HEK293T (cell line): Measurements from ENCODE around the gene B9D2.

Source experiments
- CTCF ChIA-PET: fragments of 350-600 bp; formaldehyde crosslinking; extraction: SDS; loops from one replicate; lab custom pipeline; 2021; ENCODE audit warnings: antibody characterized with exemption, inconsistent platforms; lab: Yijun Ruan, JAX
- POLR2A ChIA-PET: fragments of 350-600 bp; formaldehyde crosslinking; extraction: SDS; loops from one replicate; lab custom pipeline; 2020; ENCODE audit warnings: antibody characterized with exemption, inconsistent platforms; lab: Yijun Ruan, JAX
- DNase-seq: peaks from one replicate; pipeline ENCODE4 v3.0.0; 2012; ENCODE audit warnings: mixed read lengths; ENCODE audit errors: extremely low spot score
- ARNT ChIP-seq: fragments of 450-650 bp; IDR thresholded peaks from 2 replicates; pipeline ENCODE4 v1.6.1; 2017; ENCODE audit warnings: mild to moderate bottlenecking
- BHLHE40 ChIP-seq: fragments of 450-650 bp; IDR thresholded peaks from 2 replicates; pipeline ENCODE4 v1.6.1; 2016; ENCODE audit warnings: mild to moderate bottlenecking, moderate library complexity, borderline replicate concordance
- CTBP1 ChIP-seq: fragments of 450-650 bp; IDR thresholded peaks from 2 replicates; pipeline ENCODE4 v1.6.1; 2016; ENCODE audit warnings: borderline replicate concordance
- ELF4 ChIP-seq: fragments of 450-650 bp; IDR thresholded peaks from 2 replicates; pipeline ENCODE4 v1.6.1; 2017; ENCODE audit warnings: antibody characterized with exemption
- FOXA1 ChIP-seq: fragments of 450-650 bp; IDR thresholded peaks from 2 replicates; pipeline ENCODE4 v1.6.1; 2016; ENCODE audit warnings: mild to moderate bottlenecking
- FOXK2 ChIP-seq: fragments of 450-650 bp; IDR thresholded peaks from 2 replicates; pipeline ENCODE4 v1.6.1; 2016; ENCODE audit warnings: mild to moderate bottlenecking
- FOXM1 ChIP-seq: fragments of 450-650 bp; IDR thresholded peaks from 2 replicates; pipeline ENCODE4 v1.6.1; 2017; ENCODE audit warnings: mild to moderate bottlenecking, borderline replicate concordance
- HDGF ChIP-seq: fragments of 450-650 bp; IDR thresholded peaks from 2 replicates; pipeline ENCODE4 v1.6.1; 2017; ENCODE audit warnings: antibody characterized with exemption, borderline replicate concordance
- L3MBTL2 ChIP-seq: fragments of 450-650 bp; conservative IDR thresholded peaks from 2 replicates; pipeline ENCODE4 v1.6.1; 2016; ENCODE audit warnings: mild to moderate bottlenecking
- LEF1 ChIP-seq: fragments of 450-650 bp; IDR thresholded peaks from 2 replicates; pipeline ENCODE4 v1.6.1; 2017; ENCODE audit warnings: mild to moderate bottlenecking, borderline replicate concordance
- NFRKB ChIP-seq: fragments of 450-650 bp; IDR thresholded peaks from 2 replicates; pipeline ENCODE4 v1.6.1; 2016; ENCODE audit warnings: mild to moderate bottlenecking, moderate library complexity
- SP1 ChIP-seq: fragments of 450-650 bp; IDR thresholded peaks from 2 replicates; pipeline ENCODE4 v1.6.1; 2017
- SUZ12 ChIP-seq: fragments of 450-650 bp; IDR thresholded peaks from 2 replicates; pipeline ENCODE4 v1.6.1; 2016; ENCODE audit warnings: mild to moderate bottlenecking
- TARDBP ChIP-seq: fragments of 450-650 bp; IDR thresholded peaks from 2 replicates; pipeline ENCODE4 v1.6.1; 2016
- ZNF384 ChIP-seq: fragments of 450-650 bp; IDR thresholded peaks from 2 replicates; pipeline ENCODE4 v1.6.1; 2016
- TF ChIP-seq, protein P1 (sequence below): fragments of 450-650 bp; IDR thresholded peaks from 2 replicates; pipeline ENCODE4 v1.6.1; 2016

The B9D2 gene

DNA sequence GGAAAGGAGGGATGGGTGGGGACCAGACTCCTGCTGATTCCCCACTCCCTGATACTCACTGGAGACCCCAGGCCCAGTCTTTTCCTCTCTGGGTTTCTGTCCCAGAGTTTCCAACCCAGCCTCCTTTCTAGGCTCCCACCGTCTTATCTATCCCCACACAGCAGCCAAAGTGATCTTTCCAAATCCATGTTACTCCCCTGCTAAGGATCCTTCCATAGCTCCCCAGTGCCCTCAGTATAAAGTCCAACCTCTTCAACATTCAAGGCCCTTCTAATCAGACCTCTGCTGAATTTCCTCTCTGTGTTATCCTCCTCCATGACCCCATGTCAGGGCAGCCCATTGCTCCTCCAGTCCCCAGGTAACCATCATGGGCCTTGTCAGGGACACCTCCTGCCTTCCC, 8.9 kb downstream of the B9D2 start:
- no peak for TF ChIP-seq FOXM1
- TF ChIP-seq ELF4, result no peak
- no peak for TF ChIP-seq HDGF
- TF ChIP-seq ZNF384, result no peak
- no peak for TF ChIP-seq SUZ12
- no peak for DNase-seq
- POLR2A ChIA-PET, result interaction anchor here (0.9 to 5.4 kb wide), 2 partner anchors 9 to 44 kb away, joined by 3 to 51 read pairs; partner anchors contain the start of gene B9D2
- CTCF ChIA-PET, result interaction anchor here (0.6 kb wide), 1 partner anchor 93 kb away, joined by 3 read pairs; no protein-coding TSS in a partner anchor

DNA sequence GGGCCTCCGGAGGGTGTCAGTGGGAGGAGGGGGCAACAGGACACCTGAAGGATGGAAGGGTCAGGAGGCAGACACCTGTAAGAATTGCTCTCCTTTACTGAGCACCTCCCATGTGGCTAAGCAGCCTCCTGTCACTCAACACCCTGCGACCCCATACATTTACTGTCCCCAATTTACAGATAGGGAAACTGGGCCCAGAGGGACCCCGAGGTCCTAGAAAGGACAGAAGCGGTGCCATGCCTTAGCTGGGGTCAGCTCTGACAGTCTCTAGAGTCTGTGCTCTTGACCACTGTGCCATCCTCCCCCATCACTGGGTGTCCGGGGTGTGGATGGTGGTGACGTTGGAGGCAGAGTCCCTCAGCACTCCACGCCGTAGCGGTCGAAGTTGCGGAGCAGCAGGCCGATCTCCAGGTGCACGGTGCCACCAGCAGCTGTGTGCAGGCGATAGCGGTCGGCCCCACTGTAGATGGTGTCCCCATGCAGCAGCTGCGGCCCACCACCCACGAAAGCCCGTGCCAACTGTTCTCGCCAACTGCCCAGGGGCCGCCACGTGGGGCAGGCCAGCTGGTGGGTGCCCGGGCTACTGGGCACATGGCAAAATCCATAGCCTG, 9.5 kb downstream of the B9D2 start:
- TF ChIP-seq L3MBTL2 (no peak), SP1 (no peak), HDGF (no peak), CTBP1 (no peak), FOXA1 (no peak), LEF1 (no peak), ELF4 (no peak), BHLHE40 (no peak), TARDBP (no peak), ZNF384 (no peak), FOXM1 (no peak), NFRKB (no peak), ARNT (no peak), FOXK2 (no peak)
- TF ChIP-seq, protein P1, sequence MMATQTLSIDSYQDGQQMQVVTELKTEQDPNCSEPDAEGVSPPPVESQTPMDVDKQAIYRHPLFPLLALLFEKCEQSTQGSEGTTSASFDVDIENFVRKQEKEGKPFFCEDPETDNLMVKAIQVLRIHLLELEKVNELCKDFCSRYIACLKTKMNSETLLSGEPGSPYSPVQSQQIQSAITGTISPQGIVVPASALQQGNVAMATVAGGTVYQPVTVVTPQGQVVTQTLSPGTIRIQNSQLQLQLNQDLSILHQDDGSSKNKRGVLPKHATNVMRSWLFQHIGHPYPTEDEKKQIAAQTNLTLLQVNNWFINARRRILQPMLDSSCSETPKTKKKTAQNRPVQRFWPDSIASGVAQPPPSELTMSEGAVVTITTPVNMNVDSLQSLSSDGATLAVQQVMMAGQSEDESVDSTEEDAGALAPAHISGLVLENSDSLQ, result no peak
- ChIA-PET POLR2A (interaction anchor here (0.9 to 5.4 kb wide), 2 partner anchors 10 to 44 kb away, joined by 3 to 51 read pairs; partner anchors contain the start of gene B9D2), CTCF (interaction anchor here (0.6 kb wide), 1 partner anchor 92 kb away, joined by 3 read pairs; no protein-coding TSS in a partner anchor)
- DNase-seq, result no peak

DNA sequence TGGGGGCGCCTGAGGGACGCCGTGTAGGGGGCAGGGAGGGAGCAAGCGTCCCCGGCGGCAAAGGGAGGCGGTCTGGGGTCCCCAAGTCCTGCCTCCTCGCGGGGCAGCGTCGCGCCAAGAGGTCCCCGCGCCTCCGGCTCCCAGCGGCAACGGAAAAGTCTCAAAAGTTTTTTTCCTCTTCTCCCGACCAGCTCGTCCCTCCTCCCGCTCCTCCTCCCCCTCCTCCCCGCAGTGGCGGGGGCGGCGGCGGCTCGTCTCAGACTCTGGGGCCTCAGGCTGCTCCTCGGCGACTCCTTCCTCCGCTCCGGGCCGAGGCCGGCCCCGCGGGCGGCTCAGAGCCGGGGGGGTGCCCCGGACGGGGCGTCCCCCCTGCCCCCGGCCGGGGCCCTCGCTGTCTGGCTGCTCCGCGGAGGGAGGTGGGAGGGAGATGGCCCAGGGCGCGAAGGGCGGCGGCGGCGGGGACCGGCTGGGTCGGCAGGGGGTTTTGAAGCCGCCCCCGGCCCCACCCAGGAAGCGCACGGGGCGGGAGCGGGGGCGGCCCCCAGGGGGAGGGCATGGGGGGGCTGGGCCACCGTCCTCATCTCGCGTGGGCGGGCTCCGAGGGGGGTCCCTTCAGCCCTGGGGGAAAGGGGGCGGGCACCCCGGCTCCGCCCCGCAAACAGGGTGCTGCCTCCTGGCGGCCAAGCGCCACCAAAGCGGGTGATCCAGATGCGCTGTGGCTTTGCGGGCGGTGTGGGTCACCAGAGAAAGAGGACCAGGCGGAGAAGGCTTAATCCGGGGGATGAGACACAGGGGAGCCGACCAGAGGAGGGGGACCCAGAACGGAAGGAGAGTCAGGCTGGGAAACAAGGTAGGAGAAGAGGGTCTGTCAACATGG, 10.2 kb downstream of the B9D2 start, which contains the start of gene TGFB1:
TGFB1 (minus strand) TSS at position 457 of the 877 bp plus-strand sequence. CDS start 878 bp downstream, outside the sequence.
- no peak for TF ChIP-seq NFRKB
- ChIA-PET CTCF (interaction anchor here (0.5 to 0.9 kb wide), 2 partner anchors 33 to 423 kb away, joined by 3 to 5 read pairs; no protein-coding TSS in a partner anchor), POLR2A (interaction anchor here (0.8 to 5.4 kb wide), 5 partner anchors 10 to 85 kb away, joined by 3 to 51 read pairs (median 5); partner anchors contain the start of gene B9D2)
- DNase-seq, result peak; percentile 83

DNA sequence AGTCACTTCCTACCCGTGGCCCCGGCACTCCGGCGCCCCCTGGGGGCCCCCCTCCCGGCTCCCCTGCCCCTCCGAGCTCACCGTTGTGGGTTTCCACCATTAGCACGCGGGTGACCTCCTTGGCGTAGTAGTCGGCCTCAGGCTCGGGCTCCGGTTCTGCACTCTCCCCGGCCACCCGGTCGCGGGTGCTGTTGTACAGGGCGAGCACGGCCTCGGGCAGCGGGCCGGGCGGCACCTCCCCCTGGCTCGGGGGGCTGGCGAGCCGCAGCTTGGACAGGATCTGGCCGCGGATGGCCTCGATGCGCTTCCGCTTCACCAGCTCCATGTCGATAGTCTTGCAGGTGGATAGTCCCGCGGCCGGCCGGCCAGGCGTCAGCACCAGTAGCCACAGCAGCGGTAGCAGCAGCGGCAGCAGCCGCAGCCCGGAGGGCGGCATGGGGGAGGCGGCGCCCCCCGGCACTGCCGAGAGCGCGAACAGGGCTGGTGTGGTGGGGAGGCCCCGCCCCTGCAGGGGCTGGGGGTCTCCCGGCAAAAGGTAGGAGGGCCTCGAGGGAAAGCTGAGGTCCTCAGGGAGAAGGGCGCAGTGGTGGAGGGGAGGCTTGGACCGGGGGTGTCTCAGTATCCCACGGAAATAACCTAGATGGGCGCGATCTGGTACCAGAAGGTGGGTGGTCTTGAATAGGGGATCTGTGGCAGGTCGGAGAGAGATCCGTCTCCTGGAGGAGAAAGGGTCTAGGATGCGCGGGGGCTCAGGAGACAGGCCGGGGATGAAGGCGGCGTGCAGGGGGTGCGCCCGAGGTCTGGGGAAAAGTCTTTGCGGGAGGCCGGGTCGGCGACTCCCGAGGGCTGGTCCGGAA, 11.1 kb downstream of the B9D2 start:
- TF ChIP-seq L3MBTL2 (peak; percentile 63), LEF1 (no peak)
- ChIA-PET CTCF (interaction anchor here (0.5 to 1.8 kb wide), 5 partner anchors 11 to 617 kb away, joined by 3 to 5 read pairs (median 4); partner anchors contain the start of gene B9D2), POLR2A (interaction anchor here (0.6 to 5.4 kb wide), 12 partner anchors 11 to 126 kb away, joined by 3 to 51 read pairs (median 5); partner anchors contain the start of genes B9D2, CCDC97 and HNRNPUL1)
- DNase-seq, result peak; percentile 40

DNA sequence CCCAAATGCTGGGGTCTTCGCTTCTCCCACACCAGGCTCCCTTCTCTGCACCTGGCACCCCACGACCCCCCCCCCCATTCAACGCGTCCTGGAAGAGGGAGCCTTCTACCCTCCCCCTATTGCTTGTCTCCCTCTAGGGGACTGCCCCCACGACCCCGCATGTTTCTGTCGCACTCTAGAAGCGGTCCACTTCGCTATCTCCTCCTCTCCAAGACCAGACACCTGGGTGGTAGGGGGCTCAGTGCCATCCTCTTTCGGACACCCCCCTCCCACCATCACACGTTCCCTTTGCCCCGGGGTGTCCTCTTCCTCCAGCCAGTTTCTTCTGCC, 11.7 kb downstream of the B9D2 start:
- TF ChIP-seq NFRKB, result no peak
- no peak for TF ChIP-seq FOXA1
- no peak for TF ChIP-seq CTBP1
- TF ChIP-seq, protein P1, result no peak
- TF ChIP-seq ZNF384, result no peak
- TF ChIP-seq TARDBP, result no peak
- TF ChIP-seq HDGF, result no peak
- no peak for TF ChIP-seq SUZ12
- no peak for TF ChIP-seq ARNT
- TF ChIP-seq BHLHE40, result no peak
- no peak for TF ChIP-seq FOXM1
- TF ChIP-seq LEF1, result no peak
- no peak for TF ChIP-seq L3MBTL2
- TF ChIP-seq ELF4, result no peak
- TF ChIP-seq SP1, result no peak
- no peak for TF ChIP-seq FOXK2
- POLR2A ChIA-PET, result interaction anchor here (0.6 to 5.4 kb wide), 11 partner anchors 12 to 126 kb away, joined by 3 to 51 read pairs (median 5); partner anchors contain the start of genes B9D2, CCDC97 and HNRNPUL1
- CTCF ChIA-PET, result interaction anchor here (0.6 to 1.8 kb wide), 3 partner anchors 12 to 617 kb away, joined by 3 to 5 read pairs (median 4); partner anchors contain the start of gene B9D2
- no peak for DNase-seq
